GM21737 (cell line): ENCODE results near the gene UNKL.

Experiments
- ATAC-seq: cut with Tn5 transposase; IDR thresholded peaks from one replicate; pipeline ENCODE4 v1.9.1; 2021; ENCODE audit warnings: mild to moderate bottlenecking, moderate library complexity; ENCODE audit not compliant: unreplicated experiment

UNKL gene

DNA sequence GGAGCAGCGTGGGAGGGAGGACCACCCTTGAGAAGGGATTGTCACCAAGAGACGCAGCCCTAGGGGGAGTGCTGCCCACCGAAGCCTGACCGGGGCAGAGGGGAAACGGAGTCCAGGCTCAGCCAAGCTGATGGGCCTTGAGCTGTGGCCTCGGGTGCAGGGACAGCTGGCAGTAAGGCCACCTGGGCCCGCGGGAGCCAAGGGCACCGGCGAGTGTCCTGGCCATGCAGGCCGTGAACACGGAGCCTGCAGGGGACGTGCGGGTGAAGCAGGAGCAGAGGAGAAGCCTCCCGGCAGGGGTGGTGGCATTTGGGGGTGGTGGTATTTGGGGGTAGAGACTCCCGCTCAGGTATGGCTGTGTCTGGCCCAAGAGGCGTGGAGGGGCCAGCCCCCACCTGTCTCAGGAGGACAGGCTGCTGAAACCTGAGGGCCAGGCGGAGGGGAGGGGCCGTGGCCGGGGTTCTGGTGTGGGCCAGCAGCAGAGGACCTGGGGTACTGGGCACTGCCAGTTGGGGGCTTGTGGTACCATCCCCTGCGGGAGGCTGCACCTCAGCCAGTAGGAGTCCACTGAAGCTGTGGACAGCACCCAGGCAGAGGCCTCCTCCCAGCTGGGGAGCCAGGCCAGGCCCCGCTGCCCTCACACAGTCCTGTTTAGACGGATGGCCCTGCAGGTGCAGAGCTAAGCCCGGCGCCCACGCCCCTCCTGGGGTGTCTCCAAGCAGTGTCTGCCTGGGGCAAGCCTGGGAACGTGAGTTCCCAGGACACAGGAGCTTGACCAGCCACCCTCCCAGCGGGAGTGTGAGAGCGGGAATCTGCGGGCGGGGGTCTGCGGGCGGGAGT is 58.2 kb downstream of the UNKL start:
- ATAC-seq: no peak

DNA sequence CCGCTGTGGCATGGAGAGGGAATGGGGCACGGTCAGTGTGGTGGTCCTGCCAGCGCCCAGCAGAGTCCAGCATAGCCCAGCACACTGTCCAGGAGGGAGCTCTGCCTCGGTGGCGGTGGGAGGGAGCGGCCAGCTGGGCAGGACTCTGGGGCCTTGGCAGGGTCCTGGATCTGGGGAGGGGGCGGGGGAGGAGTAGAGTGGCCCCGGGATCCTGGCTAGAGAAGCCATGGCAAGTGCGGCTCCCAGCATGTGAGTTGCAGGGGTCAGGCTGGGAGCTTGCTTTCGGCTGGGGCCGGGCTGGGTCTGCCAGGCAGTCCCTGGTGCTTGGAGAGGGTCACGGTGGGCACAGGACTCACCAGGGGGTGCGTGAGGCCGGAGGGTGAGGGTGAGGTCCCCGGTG is 58.9 kb downstream of the UNKL start:
- ATAC-seq: no peak

DNA sequence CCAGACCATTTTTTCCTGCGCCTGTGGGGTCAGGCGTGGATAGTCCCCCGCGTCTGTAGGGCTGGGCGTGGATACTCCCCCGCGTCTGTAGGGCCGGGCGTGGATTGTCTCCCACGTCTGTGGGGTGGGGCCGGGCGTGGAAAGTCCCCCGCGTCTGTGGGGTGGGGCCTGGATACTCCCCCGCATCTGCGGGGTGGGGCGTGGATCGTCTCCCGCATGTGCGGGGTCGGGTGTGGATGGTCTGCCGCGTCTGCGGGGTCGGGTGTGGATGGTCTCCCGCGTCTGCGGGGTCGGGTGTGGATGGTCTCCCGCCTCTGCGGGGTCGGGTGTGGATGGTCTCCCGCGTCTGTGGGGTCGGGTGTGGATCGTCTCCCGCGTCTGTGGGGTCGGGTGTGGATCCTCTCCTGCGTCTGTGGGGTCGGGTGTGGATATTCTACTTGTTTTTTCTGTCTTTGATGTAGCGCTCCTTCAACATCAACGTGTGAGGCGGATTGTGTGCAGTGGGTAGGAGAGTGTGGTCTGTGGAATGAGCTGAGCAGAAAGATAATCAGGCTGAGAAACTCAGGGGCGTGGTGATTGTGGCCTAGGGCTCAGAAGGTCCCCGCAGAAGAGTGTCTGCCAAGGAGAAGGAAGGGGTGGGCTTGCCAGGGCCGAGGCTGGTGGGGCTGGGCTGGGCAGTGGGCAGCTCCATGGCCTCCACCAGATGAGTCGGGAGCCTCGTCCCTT is 59.5 kb downstream of the UNKL start:
- ATAC-seq: no peak

DNA sequence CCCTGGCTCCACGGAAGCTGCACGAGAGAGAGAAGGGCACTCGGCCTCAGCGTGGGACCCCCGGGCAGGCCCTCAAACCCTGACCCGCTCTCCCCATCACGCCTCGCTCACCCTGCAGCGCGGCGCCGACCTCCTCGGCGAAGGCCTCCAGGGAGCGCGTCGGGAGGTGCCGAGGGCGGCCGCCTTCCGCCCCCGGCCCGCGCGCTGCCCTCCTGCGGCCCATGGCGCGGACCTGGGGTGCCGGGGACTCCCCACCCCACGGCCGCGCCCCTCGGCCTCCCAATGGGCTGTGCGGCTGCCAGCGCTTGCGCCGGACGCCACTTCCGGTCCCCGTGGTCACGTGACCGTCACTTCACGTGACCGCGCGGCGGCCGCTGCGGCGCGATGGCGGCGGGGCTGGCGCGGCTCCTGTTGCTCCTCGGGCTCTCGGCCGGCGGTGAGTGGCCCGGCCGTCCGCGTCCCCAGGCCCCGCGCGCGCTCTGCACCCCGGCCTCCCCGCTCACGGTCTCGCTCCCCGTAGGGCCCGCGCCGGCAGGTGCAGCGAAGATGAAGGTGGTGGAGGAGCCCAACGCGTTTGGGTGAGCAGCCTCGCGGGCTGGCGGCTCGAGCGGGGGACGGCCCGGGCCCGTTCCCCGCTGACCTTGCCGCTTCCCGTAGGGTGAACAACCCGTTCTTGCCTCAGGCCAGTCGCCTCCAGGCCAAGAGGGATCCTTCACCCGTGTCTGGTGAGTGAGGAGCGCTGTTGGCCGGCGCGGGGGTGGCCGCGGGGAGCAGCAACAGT is 62.7 kb downstream of the UNKL start, which contains the start of the genes GNPTG and TSR3:
Gene GNPTG, plus strand, starts transcription at position 350 of the 781 bp plus-strand sequence. Its CDS starts 35 bp downstream, at position 385.
Gene TSR3, minus strand, starts transcription at position 297 of the 781 bp plus-strand sequence. Its CDS starts 74 bp downstream, at position 223.
- peak; percentile 70 for ATAC-seq

DNA sequence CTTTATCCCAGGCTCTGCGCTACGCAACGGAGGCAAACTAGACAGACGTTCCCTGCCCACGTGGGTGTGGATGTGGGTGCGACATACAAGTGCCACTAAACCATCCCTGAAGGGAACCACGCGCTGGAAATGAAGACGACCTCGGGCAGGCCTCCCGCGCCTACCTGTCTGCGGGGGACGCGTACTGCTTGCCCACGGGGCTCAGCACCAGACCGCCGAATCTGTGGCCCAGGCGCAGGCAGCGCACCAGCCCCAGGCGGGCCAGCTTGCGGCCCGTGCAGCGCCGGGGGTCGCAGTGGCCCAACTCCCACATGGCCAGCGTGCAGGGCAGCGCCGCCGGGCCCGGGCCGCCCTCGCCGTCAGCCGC is 63.3 kb downstream of the UNKL start:
- ATAC-seq: no peak

DNA sequence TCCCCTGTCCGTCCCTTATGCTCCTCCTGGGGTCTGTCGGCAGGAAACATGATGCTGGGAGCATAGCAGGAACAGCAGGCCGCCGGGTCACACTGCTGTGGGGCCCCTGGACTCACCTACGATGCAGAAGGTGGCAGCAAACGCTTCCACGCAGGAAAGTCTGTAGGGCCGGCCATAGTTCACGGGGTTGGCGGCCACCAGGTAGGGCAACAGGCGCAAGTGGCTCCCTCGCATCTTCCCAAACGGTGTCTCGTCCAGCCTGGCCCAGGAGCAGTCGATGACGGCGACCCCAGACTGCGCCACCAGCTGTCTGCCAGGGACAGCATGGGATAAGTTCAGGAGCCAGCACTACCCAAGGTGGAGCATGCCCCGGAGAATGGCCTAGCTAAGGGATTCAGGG is 63.8 kb downstream of the UNKL start:
- no peak for ATAC-seq

DNA sequence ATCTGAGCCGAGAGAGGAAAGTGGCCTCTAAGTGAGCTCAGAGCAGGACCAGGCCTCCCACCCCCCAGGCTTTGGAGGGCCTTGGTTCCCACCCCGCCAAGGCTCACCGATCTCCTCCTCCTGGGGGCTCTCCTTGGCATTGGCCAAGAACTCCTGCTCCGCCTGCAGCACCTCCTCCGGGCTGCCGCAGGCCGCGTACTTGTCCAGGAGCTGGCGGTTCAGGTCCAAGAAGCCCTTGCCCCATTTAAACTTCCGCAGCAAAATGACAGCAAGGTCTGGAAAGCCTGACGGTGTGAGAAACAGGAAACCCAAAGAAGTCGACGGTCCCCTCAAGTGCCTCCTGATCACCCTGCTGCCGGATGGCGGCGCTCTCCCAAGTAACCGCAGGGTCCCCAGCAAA is 64.6 kb downstream of the UNKL start:
- ATAC-seq: no peak

DNA sequence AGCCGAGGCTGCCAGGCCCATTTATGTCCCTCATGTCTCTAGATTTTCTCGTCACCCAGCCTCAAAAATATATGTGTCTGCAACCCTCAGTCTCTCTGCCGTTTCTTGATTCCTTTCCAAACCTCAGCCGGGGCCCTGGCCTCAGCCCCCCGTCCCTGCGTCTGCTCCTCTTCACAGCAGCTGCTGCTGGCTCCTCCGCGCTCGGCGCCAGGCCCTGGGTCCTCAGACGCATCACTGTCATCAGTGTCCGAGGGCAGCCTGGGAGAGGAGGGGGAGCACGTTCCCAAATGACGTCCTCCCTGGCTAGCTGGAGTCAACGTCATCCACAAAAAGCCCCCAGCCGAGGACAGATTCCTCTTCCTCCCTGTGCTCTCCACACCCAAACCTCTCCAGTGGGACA is 65.2 kb downstream of the UNKL start:
- no peak for ATAC-seq

DNA sequence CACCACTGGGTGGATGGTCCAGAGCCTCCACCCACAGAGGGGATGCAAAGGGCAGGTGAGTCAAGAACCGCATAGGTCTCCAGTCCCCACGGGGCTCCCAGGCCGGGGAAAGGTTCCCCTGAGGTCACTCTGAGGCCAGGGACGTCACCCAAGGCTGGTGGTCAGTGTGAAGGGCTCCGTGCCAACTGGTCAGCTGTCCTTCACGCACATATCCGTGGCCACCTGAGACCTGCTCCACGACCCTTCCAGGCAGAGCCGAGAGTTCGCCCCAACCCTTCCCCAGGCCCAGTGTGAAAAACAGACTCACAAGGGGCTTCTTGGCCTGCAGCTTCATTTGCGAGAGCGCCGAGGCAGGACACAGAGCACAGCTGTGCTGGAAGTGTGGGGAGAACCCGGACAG is 65.6 kb downstream of the UNKL start:
- no peak for ATAC-seq

DNA sequence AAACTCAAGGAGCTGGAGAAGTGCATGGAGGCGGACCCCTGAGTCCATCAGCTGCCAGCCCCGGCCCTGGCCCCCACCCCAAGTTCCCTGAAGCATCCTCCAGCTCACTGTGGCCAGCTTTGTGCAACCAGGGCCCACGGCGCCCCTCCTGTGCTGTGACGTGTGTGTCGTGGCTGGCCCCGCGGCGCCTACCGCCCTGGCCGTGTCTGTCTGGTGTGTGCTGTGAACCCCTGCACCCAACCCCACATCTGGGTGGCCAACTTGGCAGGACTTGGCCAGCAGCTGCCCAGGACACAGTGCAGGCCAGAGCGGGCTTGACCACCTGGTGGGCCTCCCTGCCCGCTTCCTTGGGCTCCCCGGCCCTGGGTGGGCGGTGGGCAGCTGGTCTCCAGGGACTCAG is 66.1 kb downstream of the UNKL start:
- ATAC-seq: no peak

DNA sequence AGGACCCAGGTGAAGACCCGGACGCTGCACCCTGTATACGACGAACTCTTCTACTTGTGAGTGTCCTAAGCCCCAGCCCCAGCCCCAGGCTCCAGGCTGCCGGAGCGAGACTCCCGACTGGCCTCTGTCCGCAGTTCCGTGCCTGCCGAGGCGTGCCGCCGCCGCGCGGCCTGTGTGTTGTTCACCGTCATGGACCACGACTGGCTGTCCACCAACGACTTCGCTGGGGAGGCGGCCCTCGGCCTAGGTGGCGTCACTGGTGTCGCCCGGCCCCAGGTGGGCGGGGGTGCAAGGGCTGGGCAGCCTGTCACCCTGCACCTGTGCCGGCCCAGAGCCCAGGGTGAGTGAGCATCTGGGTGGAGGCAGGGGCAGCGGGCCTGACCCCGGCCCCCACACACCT is 66.5 kb downstream of the UNKL start:
- no peak for ATAC-seq

DNA sequence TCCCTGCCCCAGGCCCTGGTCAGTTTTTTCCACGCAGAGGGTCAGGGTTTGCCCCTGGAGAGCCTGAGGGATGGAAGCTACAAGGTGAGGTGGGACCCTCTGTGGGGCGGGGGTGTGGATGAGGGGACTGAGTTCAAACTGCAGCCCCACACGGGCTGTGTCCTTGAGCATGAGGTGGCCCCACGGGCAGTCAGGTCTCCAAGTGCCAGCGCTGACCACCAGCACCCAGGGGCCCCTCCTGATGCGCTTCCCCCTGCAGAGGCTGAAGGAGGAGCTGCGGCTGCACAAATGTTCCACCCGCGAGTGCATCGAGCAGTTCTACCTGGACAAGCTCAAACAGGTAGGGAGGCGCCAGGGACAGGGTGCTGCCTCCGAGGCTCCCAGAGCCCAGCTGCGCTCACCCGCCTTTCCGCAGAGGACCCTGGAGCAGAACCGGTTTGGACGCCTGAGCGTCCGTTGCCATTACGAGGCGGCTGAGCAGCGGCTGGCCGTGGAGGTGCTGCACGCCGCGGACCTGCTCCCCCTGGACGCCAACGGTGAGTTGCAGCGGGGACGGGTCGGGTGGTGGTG is 67.1 kb downstream of the UNKL start:
- ATAC-seq: no peak

DNA sequence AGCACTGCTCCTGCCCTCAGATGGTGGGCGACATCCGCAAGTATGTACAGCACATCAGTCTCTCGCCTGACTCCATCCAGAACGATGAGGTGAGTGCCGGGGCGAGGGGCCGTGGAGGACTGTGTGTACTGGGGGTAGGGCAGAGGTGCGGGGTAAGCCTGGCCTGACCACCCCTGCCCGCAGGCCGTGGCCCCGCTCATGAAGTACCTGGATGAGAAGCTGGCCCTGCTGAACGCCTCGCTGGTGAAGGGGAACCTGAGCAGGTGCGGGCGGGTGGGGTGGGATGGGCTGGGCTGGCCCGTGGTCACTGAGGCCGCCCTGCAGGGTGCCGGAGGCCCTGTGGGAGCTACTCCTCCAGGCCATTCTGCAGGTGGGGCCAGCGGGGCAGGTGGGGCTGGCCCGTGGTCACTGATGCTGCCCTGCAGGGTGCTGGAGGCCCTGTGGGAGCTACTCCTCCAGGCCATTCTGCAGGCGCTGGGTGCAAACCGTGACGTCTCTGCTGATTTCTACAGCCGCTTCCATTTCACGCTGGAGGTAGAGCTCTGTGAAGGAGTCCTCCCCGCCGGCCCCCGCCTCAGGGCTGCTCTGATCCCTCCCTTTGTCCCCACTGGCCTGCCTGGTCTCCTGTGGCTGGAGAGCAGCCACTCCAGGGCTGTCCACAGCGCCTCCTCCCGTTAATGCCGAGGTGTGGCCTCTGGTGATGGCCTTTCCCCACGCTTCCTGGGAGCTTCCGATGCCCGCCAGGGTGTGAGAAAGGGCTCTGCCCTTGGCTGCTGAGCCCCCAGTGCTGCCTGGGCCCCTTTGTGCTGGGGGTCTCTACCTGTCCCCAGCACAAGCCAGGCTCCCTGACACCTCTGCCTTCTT is 67.8 kb downstream of the UNKL start:
- ATAC-seq: no peak

DNA sequence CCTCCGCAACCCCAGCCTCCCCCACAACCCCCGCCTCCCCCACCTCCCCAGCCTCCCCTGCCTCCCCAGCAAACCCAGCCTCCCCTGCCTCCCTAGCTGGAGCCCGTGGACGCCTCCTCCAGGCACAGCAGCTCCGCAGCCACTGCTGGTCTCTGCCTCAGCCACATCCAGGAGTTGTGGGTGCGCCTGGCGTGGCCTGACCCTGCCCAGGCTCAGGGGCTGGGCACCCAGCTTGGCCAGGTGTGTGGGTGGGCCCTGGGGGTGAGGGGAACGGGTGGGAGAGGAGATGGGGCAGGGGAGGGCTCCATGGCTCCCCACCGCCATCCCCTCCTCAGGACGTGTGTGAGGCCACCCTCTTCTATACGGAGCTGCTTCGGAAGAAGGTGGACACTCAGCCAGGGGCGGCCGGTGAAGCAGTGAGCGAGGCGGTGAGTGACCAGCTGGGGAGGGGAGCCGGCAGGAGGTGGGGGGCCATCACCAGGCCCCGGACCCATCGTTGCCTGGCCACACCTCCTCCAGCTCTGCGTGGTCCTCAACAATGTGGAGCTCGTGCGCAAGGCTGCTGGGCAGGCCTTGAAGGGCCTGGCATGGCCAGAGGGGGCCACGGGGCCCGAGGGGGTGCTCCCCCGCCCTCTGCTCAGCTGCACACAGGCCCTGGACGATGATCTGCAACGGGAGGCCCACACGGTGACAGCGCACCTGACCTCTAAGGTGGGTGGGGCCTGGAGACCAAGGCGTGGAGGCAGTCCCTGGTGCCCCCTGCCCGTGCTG is 68.7 kb downstream of the UNKL start:
- ATAC-seq: no peak

DNA sequence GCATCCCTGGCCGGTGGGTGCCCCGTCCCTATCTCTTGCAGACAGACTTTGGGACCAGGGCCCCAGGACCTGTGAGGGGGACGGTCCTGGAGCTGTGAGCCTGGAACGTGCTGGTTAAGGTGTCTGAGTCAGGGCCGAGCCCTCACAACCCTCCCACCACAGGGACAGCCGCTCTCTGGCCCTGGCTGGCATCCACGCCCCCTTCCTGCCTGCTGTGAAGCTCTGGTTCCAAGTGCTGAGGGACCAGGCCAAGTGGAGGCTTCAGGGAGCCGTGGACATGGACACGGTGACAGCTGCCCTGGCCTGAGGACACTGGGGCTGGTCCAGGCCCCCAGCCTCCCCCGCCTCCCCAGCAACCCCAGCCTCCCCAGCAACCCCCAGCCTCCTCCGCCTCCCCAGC is 69.4 kb downstream of the UNKL start:
- no peak for ATAC-seq

DNA sequence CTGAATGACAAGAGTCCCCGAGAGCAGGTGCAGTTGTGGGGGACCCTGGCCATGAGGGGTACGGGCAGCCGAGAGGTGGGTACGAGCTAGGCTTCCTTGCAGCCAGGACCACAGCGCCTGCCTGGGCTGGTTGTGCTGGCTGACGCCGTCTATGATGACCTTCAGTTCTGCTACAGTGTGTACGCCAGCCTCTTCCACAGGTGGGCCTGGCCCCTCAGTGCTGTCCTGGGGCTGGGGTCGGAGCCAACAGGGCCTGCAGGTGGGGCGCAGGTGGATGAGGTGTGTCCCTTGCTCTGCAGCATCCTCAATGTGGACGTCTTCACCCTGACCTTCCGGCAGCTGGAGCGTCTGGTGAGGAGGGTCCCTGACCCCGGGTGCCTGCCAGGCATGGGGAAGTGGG is 70.0 kb downstream of the UNKL start:
- no peak for ATAC-seq

DNA sequence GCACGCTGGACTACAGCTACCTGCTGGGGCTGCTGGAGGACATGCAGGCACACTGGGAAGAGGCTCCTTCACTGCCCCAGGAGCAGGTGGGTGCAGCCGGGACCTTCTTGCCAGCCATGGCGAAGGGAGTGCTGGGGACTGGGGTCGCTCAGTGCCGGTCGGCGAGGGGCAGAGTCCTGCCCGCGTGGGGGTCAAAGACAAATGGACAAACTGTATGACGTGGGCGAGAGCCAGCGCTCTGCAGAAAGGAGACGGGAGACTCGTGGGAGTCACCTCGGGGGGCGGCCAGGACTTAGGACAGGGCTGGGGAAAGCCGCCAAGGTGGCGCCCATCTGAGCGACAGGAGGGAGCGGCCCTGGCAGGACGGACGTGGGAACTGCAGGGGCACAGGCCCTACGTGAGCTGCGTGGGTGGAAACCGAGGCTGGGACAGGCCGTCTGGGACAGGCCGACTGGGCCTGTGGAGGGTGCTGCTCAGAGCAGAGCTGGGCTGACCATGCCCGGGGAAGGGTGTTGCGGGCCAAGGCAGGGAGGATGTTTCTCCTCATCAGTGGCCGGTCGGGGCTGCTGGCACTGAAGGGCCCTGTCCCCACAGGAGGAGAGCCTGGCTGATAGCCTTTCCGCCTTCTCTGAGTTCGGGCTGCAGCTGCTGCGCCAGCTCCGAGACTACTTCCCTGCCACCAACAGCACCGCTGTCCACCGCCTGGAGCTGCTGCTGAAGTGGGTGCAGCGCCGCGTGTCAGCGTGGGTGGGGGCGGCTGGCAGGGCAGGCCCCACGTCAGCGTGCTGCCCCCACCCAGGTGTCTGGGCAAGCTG is 70.9 kb downstream of the UNKL start:
- ATAC-seq: peak; percentile 1
